AG09319 (cell line): ENCODE results near the gene SRPK1.

Experiments used
- DNase-seq: peaks from one replicate; pipeline ENCODE4 v3.0.0-alpha.2; 2010; ENCODE audit warnings: low read depth; ENCODE audit errors: extremely low read depth
- TF ChIP-seq, protein P1 (sequence below): IDR thresholded peaks from 2 replicates; pipeline ENCODE4 v1.5.1; 2011; ENCODE audit warnings: low read depth, mild to moderate bottlenecking, inconsistent platforms, low read length, moderate library complexity

The SRPK1 gene

DNA sequence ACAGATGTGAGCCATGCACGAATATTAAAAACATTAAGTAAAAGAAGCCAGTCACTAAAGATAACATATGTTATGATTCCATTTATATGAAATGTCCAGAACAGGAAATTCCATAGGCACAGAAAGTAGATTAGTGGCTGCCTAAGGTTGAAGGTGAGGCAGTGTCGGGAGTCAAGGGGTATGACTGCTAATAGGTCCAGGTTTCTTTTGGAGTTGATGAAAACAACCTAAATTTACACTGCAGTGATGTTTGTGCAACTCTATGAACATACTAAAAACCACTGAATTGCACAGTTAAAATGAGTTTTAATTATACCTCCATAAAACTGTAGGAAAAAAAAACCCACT is 14.4 kb downstream of the SRPK1 start:
- no peak for DNase-seq
- TF ChIP-seq, protein P1, sequence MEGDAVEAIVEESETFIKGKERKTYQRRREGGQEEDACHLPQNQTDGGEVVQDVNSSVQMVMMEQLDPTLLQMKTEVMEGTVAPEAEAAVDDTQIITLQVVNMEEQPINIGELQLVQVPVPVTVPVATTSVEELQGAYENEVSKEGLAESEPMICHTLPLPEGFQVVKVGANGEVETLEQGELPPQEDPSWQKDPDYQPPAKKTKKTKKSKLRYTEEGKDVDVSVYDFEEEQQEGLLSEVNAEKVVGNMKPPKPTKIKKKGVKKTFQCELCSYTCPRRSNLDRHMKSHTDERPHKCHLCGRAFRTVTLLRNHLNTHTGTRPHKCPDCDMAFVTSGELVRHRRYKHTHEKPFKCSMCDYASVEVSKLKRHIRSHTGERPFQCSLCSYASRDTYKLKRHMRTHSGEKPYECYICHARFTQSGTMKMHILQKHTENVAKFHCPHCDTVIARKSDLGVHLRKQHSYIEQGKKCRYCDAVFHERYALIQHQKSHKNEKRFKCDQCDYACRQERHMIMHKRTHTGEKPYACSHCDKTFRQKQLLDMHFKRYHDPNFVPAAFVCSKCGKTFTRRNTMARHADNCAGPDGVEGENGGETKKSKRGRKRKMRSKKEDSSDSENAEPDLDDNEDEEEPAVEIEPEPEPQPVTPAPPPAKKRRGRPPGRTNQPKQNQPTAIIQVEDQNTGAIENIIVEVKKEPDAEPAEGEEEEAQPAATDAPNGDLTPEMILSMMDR = no peak

DNA sequence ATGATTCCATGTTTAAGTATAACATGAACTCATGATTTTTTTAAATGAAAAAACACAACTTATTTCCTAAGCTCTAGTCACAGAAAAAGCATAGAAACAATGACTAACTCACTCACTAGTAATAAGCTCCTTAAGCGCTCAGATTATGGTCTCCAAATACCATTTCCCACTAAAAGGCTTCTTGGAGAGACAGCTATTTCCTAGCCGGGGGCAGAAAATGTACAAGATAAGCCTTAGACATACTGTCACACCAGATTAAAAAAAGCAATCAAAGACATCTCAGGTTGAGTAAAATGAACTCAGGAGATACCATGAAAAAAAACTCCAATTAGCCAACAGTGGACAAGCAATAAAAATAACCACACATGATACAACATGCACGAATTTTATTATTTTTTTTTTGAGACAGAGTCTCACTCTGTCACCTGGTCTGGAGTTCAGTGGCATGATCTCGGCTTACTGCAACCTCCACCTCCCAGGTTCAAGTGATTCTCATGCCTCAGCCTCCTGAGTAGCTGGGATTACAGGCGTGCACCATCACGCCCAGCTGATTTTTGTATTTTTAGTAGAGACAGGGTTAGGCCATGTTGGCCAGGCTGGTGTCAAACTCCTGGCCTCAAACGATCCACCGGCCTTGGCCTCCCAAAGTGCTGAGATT is 14.9 kb downstream of the SRPK1 start:
- DNase-seq = no peak
- TF ChIP-seq, protein P1 = no peak

DNA sequence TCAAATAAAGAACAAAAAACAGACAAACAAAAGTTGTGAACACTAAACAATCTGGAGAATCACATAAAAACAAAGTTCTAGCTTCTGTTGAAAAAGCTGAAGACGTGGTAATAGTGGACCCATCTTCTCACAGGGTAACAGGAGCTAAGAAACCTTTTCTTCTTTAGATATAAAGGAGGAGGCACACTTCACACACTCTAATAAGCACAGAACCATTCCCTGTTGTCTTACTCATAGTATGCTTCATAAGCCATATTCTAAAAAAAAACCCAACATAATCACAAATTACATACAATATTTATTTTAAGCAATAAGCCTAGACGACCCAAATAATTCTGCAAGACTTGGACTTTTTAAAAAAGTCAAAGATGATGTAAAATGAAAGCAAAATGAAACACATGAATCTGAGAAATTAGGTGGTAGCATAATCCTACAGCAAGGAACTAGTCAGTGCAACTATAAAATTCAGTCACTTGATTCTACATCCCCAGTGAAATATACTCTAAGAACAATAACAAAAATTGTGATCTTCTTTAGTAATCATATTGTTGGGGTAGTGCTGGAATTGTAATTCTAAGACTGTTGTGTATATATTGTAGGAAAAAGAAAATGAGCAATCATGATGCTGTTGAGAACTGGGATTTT is 15.6 kb downstream of the SRPK1 start:
- no peak for DNase-seq
- TF ChIP-seq, protein P1 = no peak

GRCh38 chr6:35903679-35904078 is 17.2 kb downstream of the SRPK1 start:
- TF ChIP-seq, protein P1 = no peak
- DNase-seq = no peak

DNA sequence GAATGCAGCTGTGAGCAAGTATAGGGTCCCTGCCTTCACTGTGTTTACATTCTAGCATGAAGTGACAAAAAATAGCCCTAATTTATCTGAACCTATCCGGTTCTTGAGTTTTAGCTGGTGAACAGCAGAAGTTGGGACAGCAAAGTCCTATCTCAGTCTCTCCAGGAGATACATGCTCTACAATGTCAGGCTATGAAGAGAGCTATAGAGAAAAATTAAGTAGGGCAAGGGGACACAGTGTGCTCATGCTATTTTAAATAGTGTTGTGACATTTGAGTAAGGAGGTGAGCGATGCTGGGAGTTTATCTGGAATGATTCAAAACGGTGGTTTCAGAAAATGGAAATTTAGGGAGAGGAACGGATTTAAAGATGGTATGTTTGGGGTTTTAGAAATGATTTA is 20.4 kb downstream of the SRPK1 start:
- DNase-seq = no peak
- TF ChIP-seq, protein P1 = no peak

DNA sequence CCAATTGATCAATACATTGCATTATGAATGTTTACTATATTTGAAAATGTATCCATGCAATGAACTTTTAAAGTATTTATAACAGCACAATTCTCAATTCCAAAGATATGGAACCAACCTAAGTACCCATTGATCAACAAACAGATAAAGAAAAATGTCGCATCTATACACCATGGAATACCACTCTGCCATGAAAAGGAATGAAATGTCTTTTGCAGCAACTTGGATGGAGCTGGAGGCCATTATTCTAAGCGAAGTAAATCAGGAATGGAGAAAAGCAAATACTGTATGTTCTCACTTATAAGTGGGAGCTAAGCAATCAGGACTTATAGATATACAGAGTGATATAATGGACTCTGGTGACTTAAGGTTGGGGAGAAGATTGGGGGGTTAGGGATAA is 22.9 kb downstream of the SRPK1 start:
- TF ChIP-seq, protein P1 = no peak
- no peak for DNase-seq

- DNase-seq = no peak
- TF ChIP-seq, protein P1 = no peak
Measured at GRCh38 chr6:35897486-35897885, 23.4 kb downstream of the SRPK1 start.
